Suprapubic skin (tissue), 4 donors: ENCODE measurements around the gene ERBIN. TPM values are rescaled to one million over a fixed set of nuclear protein-coding genes. Genes with fewer than 3 reads are reported as not detected.

ENCODE experiments used
- DNase-seq, 2 donors: peaks; one replicate each; pipeline ENCODE4 v3.0.0-alpha.2; 2019; ENCODE audit warnings: low spot score in 2 of 2
- H3K27ac ChIP-seq: fragments of 200-600 bp; sonication (generic); one replicate; pipeline ENCODE4 v1.5.1; 2019
- H3K27me3 ChIP-seq: fragments of 200-600 bp; sonication (generic); one replicate; pipeline ENCODE4 v1.5.1; 2019
- H3K36me3 ChIP-seq: fragments of 200-600 bp; sonication (generic); one replicate; pipeline ENCODE4 v1.5.1; 2019
- H3K4me1 ChIP-seq: fragments of 200-600 bp; sonication (generic); one replicate; pipeline ENCODE4 v1.5.1; 2019
- H3K4me3 ChIP-seq: fragments of 200-600 bp; sonication (generic); one replicate; pipeline ENCODE4 v1.5.1; 2019; ENCODE audit warnings: mild to moderate bottlenecking
- H3K9me3 ChIP-seq: fragments of 200-600 bp; sonication (generic); one replicate; pipeline ENCODE4 v1.5.1; 2019
- EP300 ChIP-seq: sonication (generic); formaldehyde crosslinking; IDR thresholded peaks from one replicate; pipeline ENCODE4 v1.6.1; 2017; ENCODE audit warnings: antibody characterized with exemption
- POLR2A ChIP-seq, 2 donors: fragments of 450-650 bp; IDR thresholded peaks; one replicate each; pipeline ENCODE4 v1.6.1; 2017; ENCODE audit warnings: antibody characterized with exemption in 2 of 2, mild to moderate bottlenecking in 2 of 2, moderate library complexity in 2 of 2
- POLR2AphosphoS5 ChIP-seq, 3 donors: sonication (generic); formaldehyde crosslinking; IDR thresholded peaks; one replicate each; pipeline ENCODE4 v1.6.1; 2017; ENCODE audit warnings: antibody characterized with exemption in 3 of 3
- WGBS: methylation state at CpG from one replicate; pipeline ENCODE4 v1.1.5; 2018; 5-methylcytosine and 5-hydroxymethylcytosine counted together
- total RNA-seq, 4 donors: library from RNA; depleted of rRNA; stranded (reverse); fragments of >200 nt; gene quantifications; one replicate each; pipeline ENCODE4 v1.1.0, GENCODE V29; 2016
- TF ChIP-seq, protein P1 (sequence below), 2 donors: fragments of 200-600 bp in 1 of 2; fragments of 450-650 bp in 1 of 2; sonication (generic) in 1 of 2; IDR thresholded peaks; one replicate each; pipeline ENCODE4 v1.5.1; 2016 to 2019; ENCODE audit warnings: antibody characterized with exemption in 2 of 2, mild to moderate bottlenecking in 1 of 2, moderate library complexity in 1 of 2

ERBIN gene
- total RNA-seq, 4 donors from 2014 or later, result 84.6 to 141 (median 97.3) TPM

GRCh38 chr5:65932676-65933075, 6.3 kb downstream of the ERBIN start:
- 98% methylated on average over 4 of the region's 4 CpGs for WGBS
- TF ChIP-seq POLR2AphosphoS5 (IDR thresholded peaks at IDR 0.05), result no peak
- TF ChIP-seq, protein P1, sequence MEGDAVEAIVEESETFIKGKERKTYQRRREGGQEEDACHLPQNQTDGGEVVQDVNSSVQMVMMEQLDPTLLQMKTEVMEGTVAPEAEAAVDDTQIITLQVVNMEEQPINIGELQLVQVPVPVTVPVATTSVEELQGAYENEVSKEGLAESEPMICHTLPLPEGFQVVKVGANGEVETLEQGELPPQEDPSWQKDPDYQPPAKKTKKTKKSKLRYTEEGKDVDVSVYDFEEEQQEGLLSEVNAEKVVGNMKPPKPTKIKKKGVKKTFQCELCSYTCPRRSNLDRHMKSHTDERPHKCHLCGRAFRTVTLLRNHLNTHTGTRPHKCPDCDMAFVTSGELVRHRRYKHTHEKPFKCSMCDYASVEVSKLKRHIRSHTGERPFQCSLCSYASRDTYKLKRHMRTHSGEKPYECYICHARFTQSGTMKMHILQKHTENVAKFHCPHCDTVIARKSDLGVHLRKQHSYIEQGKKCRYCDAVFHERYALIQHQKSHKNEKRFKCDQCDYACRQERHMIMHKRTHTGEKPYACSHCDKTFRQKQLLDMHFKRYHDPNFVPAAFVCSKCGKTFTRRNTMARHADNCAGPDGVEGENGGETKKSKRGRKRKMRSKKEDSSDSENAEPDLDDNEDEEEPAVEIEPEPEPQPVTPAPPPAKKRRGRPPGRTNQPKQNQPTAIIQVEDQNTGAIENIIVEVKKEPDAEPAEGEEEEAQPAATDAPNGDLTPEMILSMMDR (IDR thresholded peaks at IDR 0.05), result no peak
- no peak for TF ChIP-seq EP300
- no peak for TF ChIP-seq POLR2A (IDR thresholded peaks at IDR 0.05)
- H3K9me3 ChIP-seq, result no peaks in the 10 kb centered on the region
- no peak overlapping the region for H3K27ac ChIP-seq
- peaks cover 4% of the 10 kb centered on the region for H3K36me3 ChIP-seq
- H3K4me3 ChIP-seq, result no peak overlapping the region
- no peaks in the 10 kb centered on the region for H3K27me3 ChIP-seq
- H3K4me1 ChIP-seq, result peaks cover 47% of the 10 kb centered on the region
- no peak for DNase-seq

GRCh38 chr5:65933295-65933694, 6.9 kb downstream of the ERBIN start:
- H3K27me3 ChIP-seq, result no peaks in the 10 kb centered on the region
- peaks cover 44% of the 10 kb centered on the region for H3K4me1 ChIP-seq
- H3K27ac ChIP-seq, result no peak overlapping the region
- WGBS, result 78% methylated on average over 2 of the region's 2 CpGs
- H3K36me3 ChIP-seq, result peaks cover 4% of the 10 kb centered on the region
- DNase-seq, result no peak
- H3K9me3 ChIP-seq, result no peaks in the 10 kb centered on the region
- H3K4me3 ChIP-seq, result no peak overlapping the region
- no peak for TF ChIP-seq POLR2A (IDR thresholded peaks at IDR 0.05)
- TF ChIP-seq, protein P1 (IDR thresholded peaks at IDR 0.05), result no peak
- TF ChIP-seq POLR2AphosphoS5 (IDR thresholded peaks at IDR 0.05), result no peak
- TF ChIP-seq EP300, result no peak

- Histone ChIP-seq H3K27ac (no peak overlapping the region), H3K36me3 (no peaks in the 10 kb centered on the region), H3K27me3 (no peaks in the 10 kb centered on the region), H3K4me1 (peaks cover 14% of the 10 kb centered on the region), H3K9me3 (no peaks in the 10 kb centered on the region), H3K4me3 (no peak overlapping the region)
- 98% methylated on average over 5 of the region's 5 CpGs for whole genome bisulfite sequencing
- DNase-seq, result no peak
- no peak for TF ChIP-seq POLR2AphosphoS5 (IDR thresholded peaks at IDR 0.05)
- no peak for TF ChIP-seq POLR2A (IDR thresholded peaks at IDR 0.05)
- TF ChIP-seq, protein P1 (IDR thresholded peaks at IDR 0.05), result no peak
- no peak for TF ChIP-seq EP300
Measured at GRCh38 chr5:65938256-65938655, 11.9 kb downstream of the ERBIN start.

GRCh38 chr5:65943771-65944170, 17.4 kb downstream of the ERBIN start:
- DNase-seq, result no peak
- Histone ChIP-seq H3K9me3 (no peaks in the 10 kb centered on the region), H3K36me3 (no peaks in the 10 kb centered on the region), H3K4me1 (no peaks in the 10 kb centered on the region), H3K27ac (no peak overlapping the region), H3K27me3 (no peaks in the 10 kb centered on the region), H3K4me3 (no peak overlapping the region)
- TF ChIP-seq, protein P1 (IDR thresholded peaks at IDR 0.05), result no peak
- WGBS, result 90% methylated on average over 5 of the region's 5 CpGs

DNA sequence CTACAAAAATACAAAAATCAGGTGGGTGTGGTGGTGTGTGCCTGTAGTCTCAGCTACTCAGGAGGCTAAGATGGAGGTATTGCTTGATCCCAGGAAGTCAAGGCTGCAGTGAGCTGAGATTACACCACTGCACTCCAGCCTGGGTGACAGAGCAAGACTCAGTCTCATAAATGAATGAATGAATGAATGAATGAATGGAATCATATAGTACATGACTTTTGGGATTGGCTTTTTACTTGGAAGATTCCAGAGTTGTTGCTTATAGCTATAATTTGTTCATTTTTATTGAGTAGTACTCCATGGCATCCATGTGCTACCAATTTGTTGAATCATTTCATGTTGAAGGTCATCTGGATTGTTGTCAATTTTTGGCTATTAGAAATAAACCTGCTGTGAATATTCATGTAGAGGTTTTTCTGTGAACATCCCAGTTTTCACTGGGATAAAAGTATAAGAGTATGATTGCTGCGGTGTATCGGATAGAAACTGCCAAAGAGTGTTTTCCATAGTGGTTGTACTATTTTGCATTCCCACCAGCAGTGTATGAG, 19.9 kb downstream of the ERBIN start:
- no peaks in the 10 kb centered on the region for H3K27me3 ChIP-seq
- no peaks in the 10 kb centered on the region for H3K36me3 ChIP-seq
- H3K27ac ChIP-seq, result no peak overlapping the region
- WGBS, result 90% methylated on average over 2 of the region's 2 CpGs
- no peaks in the 10 kb centered on the region for H3K4me1 ChIP-seq
- no peaks in the 10 kb centered on the region for H3K9me3 ChIP-seq
- TF ChIP-seq POLR2A (IDR thresholded peaks at IDR 0.05), result no peak
- TF ChIP-seq EP300, result no peak
- no peak for TF ChIP-seq POLR2AphosphoS5 (IDR thresholded peaks at IDR 0.05)
- TF ChIP-seq, protein P1 (IDR thresholded peaks at IDR 0.05), result no peak
- DNase-seq, result no peak
- H3K4me3 ChIP-seq, result no peak overlapping the region
